ENCODE data around the gene IL18BP. TPM values are rescaled to one million over a fixed set of nuclear protein-coding genes. Genes with fewer than 3 reads are reported as not detected.

The IL18BP gene
- total RNA-seq, 1 donor from 2014 or later = 19.8 TPM

DNA sequence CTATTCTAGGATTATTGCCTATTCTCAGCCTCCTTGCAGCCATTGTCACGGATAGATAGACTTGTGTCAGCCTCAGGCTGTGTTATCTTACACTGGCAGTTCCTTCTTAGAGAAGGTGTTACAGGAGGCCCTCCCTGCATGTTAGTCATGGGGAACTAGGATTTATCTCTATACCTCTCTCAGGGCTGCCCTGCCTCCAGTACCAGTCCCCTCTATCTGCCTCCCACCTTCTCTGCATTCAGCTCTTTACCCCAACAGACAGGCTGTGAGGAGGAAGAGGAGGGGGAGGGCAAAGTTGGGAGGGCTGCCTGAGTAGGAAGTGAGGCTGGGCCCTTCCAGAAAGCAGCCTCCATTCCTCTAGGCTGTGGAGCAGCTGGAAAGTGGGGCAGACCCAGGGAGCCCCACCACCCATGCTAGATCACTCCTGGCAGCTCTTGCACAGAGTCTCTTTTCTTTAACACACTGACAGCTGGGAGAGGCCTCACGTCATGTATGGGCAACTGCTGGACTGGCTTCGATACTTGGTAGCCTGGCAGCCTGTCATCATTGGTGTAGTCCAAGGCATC is 2.9 kb upstream of the IL18BP start:
- Mint-ChIP-seq H3K27me3 (no peaks in the 10 kb centered on the region), H3K27ac (no peak overlapping the region), H3K36me3 (ENCODE audit: insufficient read depth) (peaks cover 10% of the 10 kb centered on the region), H3K9me3 (ENCODE audit: low read depth) (no peaks in the 10 kb centered on the region), H3K4me1 (ENCODE audit: low read depth) (no peaks in the 10 kb centered on the region), H3K4me3 (ENCODE audit: low read depth) (no peak overlapping the region)
- DNase-seq (ENCODE audit: low spot score, unreplicated experiment) = no peak
- no peak for TF ChIP-seq CTCF (IDR thresholded peaks at IDR 0.05; ENCODE audit: unreplicated experiment)

- Mint-ChIP-seq H3K4me1 (ENCODE audit: low read depth) (no peaks in the 10 kb centered on the region), H3K27me3 (no peaks in the 10 kb centered on the region), H3K9me3 (ENCODE audit: low read depth) (no peaks in the 10 kb centered on the region), H3K27ac (no peak overlapping the region), H3K4me3 (ENCODE audit: low read depth) (no peak overlapping the region), H3K36me3 (ENCODE audit: insufficient read depth) (peaks cover 10% of the 10 kb centered on the region)
- no peak for TF ChIP-seq CTCF (IDR thresholded peaks at IDR 0.05; ENCODE audit: unreplicated experiment)
- no peak for DNase-seq (ENCODE audit: low spot score, unreplicated experiment)
Observed at GRCh38 chr11:71996517-71996916, 2.2 kb upstream of the IL18BP start.

DNA sequence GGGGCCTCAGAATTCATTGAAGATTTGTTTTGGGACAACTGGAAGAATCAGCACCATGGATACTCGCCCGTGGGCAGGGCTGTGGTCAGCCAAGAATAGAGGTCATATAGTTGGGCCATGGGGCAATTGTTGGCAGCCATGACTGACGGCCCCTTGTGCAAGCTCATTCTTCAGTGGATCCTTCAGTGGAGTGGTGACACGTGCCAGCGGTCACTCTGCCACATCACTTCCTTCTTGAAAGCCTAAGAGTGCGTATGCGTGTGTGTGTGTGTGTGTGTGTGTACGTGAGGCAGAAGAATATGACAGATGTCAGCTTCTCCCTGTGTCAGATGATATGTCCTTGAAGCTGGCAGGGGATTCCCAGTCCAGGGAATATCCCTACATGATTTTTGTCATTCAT is 1.8 kb upstream of the IL18BP start:
- H3K36me3 Mint-ChIP-seq (ENCODE audit: insufficient read depth) = peaks cover 10% of the 10 kb centered on the region
- TF ChIP-seq CTCF (IDR thresholded peaks at IDR 0.05; ENCODE audit: unreplicated experiment) = no peak
- peak overlapping the region; percentile 70 for H3K27ac Mint-ChIP-seq
- H3K27me3 Mint-ChIP-seq = no peaks in the 10 kb centered on the region
- H3K4me1 Mint-ChIP-seq (ENCODE audit: low read depth) = no peaks in the 10 kb centered on the region
- no peak for DNase-seq (ENCODE audit: low spot score, unreplicated experiment)
- no peak overlapping the region for H3K4me3 Mint-ChIP-seq (ENCODE audit: low read depth)
- H3K9me3 Mint-ChIP-seq (ENCODE audit: low read depth) = no peaks in the 10 kb centered on the region

- no peaks in the 10 kb centered on the region for H3K27me3 Mint-ChIP-seq
- no peaks in the 10 kb centered on the region for H3K9me3 Mint-ChIP-seq (ENCODE audit: low read depth)
- TF ChIP-seq CTCF (IDR thresholded peaks at IDR 0.05; ENCODE audit: unreplicated experiment) = no peak
- H3K36me3 Mint-ChIP-seq (ENCODE audit: insufficient read depth) = peaks cover 7% of the 10 kb centered on the region
- H3K4me3 Mint-ChIP-seq (ENCODE audit: low read depth) = no peak overlapping the region
- DNase-seq (ENCODE audit: low spot score, unreplicated experiment) = no peak
- H3K4me1 Mint-ChIP-seq (ENCODE audit: low read depth) = no peaks in the 10 kb centered on the region
- H3K27ac Mint-ChIP-seq = no peak overlapping the region
Observed at GRCh38 chr11:71997594-71997993, 1.1 kb upstream of the IL18BP start.

DNA sequence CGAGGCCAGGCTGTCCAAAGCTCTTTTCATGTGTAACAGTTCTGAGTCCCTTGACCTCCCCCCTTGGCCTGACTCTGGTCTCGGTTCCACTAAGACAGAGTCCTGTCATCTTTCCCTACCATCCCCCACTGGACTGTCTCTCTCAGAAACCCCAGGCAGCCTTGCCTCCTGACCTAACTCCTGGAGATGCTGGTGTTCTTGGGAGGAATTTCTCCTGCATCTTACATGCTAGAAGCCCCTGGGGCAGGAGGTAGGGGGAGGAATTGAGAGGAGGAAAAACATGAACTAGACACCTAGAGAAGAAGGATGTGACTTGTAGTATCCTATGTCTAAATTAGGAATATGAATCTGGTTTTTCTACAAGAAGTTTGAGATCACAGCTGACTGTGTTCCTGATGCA is 648 bp upstream of the IL18BP start:
- no peaks in the 10 kb centered on the region for H3K27me3 Mint-ChIP-seq
- no peak for DNase-seq (ENCODE audit: low spot score, unreplicated experiment)
- peaks cover 6% of the 10 kb centered on the region for H3K36me3 Mint-ChIP-seq (ENCODE audit: insufficient read depth)
- H3K27ac Mint-ChIP-seq = no peak overlapping the region
- H3K4me3 Mint-ChIP-seq (ENCODE audit: low read depth) = no peak overlapping the region
- no peak for TF ChIP-seq CTCF (IDR thresholded peaks at IDR 0.05; ENCODE audit: unreplicated experiment)
- no peaks in the 10 kb centered on the region for H3K9me3 Mint-ChIP-seq (ENCODE audit: low read depth)
- no peaks in the 10 kb centered on the region for H3K4me1 Mint-ChIP-seq (ENCODE audit: low read depth)

Data from progenitor cell of endocrine pancreas (in vitro differentiated cells).